Cardiac muscle cell (in vitro differentiated cells and primary cell): ENCODE measurements around the gene GSTP1. TPM values are rescaled to one million over a fixed set of nuclear protein-coding genes. Genes with fewer than 3 reads are reported as not detected.

Experiments used
- DNase-seq, 2 donors: peaks; one replicate each; pipeline versions ENCODE4 v3.0.0 to v3.0.0-alpha.2; 2010 to 2017; ENCODE audit warnings: low read depth in 1 of 2, low spot score in 1 of 2
- H3K27ac ChIP-seq: fragments of 200-600 bp; sonication (generic); 2 replicates; pipeline ENCODE4 v1.5.1; 2016
- H3K27me3 ChIP-seq: fragments of 200-600 bp; sonication (generic); 2 replicates; pipeline ENCODE4 v1.6.0; 2016; ENCODE audit warnings: control low read depth
- H3K36me3 ChIP-seq: fragments of 200-600 bp; sonication (generic); 2 replicates; pipeline ENCODE4 v1.5.1; 2016; ENCODE audit warnings: control low read depth
- H3K4me1 ChIP-seq: fragments of 200-600 bp; sonication (generic); 2 replicates; pipeline ENCODE4 v1.8.1; 2017; ENCODE audit warnings: low read depth, mild to moderate bottlenecking, mixed run types
- H3K4me3 ChIP-seq: fragments of 200-600 bp; sonication (generic); 2 replicates; pipeline ENCODE4 v1.5.1; 2016; ENCODE audit warnings: mild to moderate bottlenecking
- H3K9me3 ChIP-seq: fragments of 200-600 bp; sonication (generic); 2 replicates; pipeline ENCODE4 v1.5.1; 2017; ENCODE audit warnings: low read depth, mild to moderate bottlenecking, control low read depth
- CTCF ChIP-seq: IDR thresholded peaks from 2 replicates; pipeline ENCODE4 v1.5.1; 2012; ENCODE audit warnings: low read depth, mild to moderate bottlenecking, low read length
- polyA plus RNA-seq: library from polyadenylated mRNA; unstranded; fragments of >200 nt; fragmentation: Nextera tagmentation; extraction: Ambion mirVana; gene quantifications from 2 replicates; pipeline ENCODE4 v1.2.1, GENCODE V29; 2016
- total RNA-seq: library from RNA; depleted of rRNA; stranded (reverse); fragments of >200 nt; gene quantifications from 2 replicates; pipeline ENCODE4 v1.2.3, GENCODE V29; 2016

The GSTP1 gene
- total and polyA plus RNA-seq, 2 experiments from 2014 or later = 957 to 1,052 TPM

- no peak for DNase-seq
- TF ChIP-seq CTCF = no peak
These were observed 5.7 kb upstream of the GSTP1 start for GRCh38 chr11:67577951-67578350.

GRCh38 chr11:67581469-67581868 is 2.1 kb upstream of the GSTP1 start:
- H3K4me1 ChIP-seq = no peaks in the 10 kb centered on the region
- no peak for TF ChIP-seq CTCF
- no peaks in the 10 kb centered on the region for H3K9me3 ChIP-seq
- H3K27me3 ChIP-seq = no peaks in the 10 kb centered on the region
- DNase-seq = no peak
- H3K27ac ChIP-seq = no peak overlapping the region
- H3K36me3 ChIP-seq = no peaks in the 10 kb centered on the region
- H3K4me3 ChIP-seq = no peak overlapping the region

More at GRCh38 chr11:67577951-67578350, 5.7 kb upstream of the GSTP1 start:
- Histone ChIP-seq H3K4me3 (no peak overlapping the region), H3K4me1 (no peaks in the 10 kb centered on the region), H3K36me3 (no peaks in the 10 kb centered on the region), H3K9me3 (no peaks in the 10 kb centered on the region), H3K27me3 (no peaks in the 10 kb centered on the region), H3K27ac (no peak overlapping the region)

- no peak for TF ChIP-seq CTCF
- Histone ChIP-seq H3K9me3 (no peaks in the 10 kb centered on the region), H3K4me3 (no peak overlapping the region), H3K27me3 (no peaks in the 10 kb centered on the region), H3K27ac (no peak overlapping the region), H3K36me3 (no peaks in the 10 kb centered on the region), H3K4me1 (no peaks in the 10 kb centered on the region)
- no peak for DNase-seq
These were observed 1.6 kb upstream of the GSTP1 start for GRCh38 chr11:67582011-67582410.

GRCh38 chr11:67584205-67584880 is 731 bp downstream of the GSTP1 start:
- no peaks in the 10 kb centered on the region for H3K9me3 ChIP-seq
- peak overlapping the region; percentile 91 for H3K27ac ChIP-seq
- TF ChIP-seq CTCF = no peak
- DNase-seq = peak; percentile 69 to 71
- no peaks in the 10 kb centered on the region for H3K27me3 ChIP-seq
- H3K4me1 ChIP-seq = no peaks in the 10 kb centered on the region
- H3K36me3 ChIP-seq = no peaks in the 10 kb centered on the region
- peak overlapping the region; percentile 56 for H3K4me3 ChIP-seq

GRCh38 chr11:67584881-67585873 is 1.6 kb downstream of the GSTP1 start:
- TF ChIP-seq CTCF = no peak
- Histone ChIP-seq H3K9me3 (no peaks in the 10 kb centered on the region), H3K36me3 (no peaks in the 10 kb centered on the region), H3K27ac (no peak overlapping the region), H3K4me3 (peak overlapping the region; percentile 56), H3K27me3 (no peaks in the 10 kb centered on the region), H3K4me1 (no peaks in the 10 kb centered on the region)
- no peak for DNase-seq
